A549 (cell line): ENCODE measurements around the gene ABHD12. TPM values are rescaled to one million over a fixed set of nuclear protein-coding genes. Genes with fewer than 3 reads are reported as not detected.

Experiments used
- ATAC-seq, 2 experiments: fragments of 200-7000 bp in 1 of 2; fragments of >200 bp in 1 of 2; cut with Nextera tagmentation in 1 of 2; cut with Tn5 transposase in 1 of 2; 3 replicates each; pipeline versions ENCODE4 v1.8.0 to v1.9.1; 2018 to 2020; ENCODE audit warnings: mild to moderate bottlenecking in 1 of 2, moderate library complexity in 1 of 2
- CTCF ChIA-PET: fragments of 300-600 bp; sonication (Branson Sonifier 250); formaldehyde crosslinking; extraction: SDS; loops from one replicate; lab custom pipeline; 2021; ENCODE audit warnings: antibody characterized with exemption, inconsistent platforms; lab: Yijun Ruan, JAX
- POLR2A ChIA-PET: fragments of 350-600 bp; formaldehyde crosslinking; extraction: SDS; loops from one replicate; lab custom pipeline; 2021; ENCODE audit warnings: antibody characterized with exemption, inconsistent platforms; lab: Yijun Ruan, JAX
- DNase-seq, 2 experiments: peaks; one replicate each; pipeline versions ENCODE4 v3.0.0 to v3.0.0-alpha.2; 2011 to 2016; ENCODE audit warnings: low read depth in 1 of 2, low spot score in 1 of 2
- FAIRE-seq: peaks from 2 replicates; lab custom pipeline; 2011; peaks lifted over from hg19 to GRCh38; lab: Jason Lieb, UNC
- H3K27ac ChIP-seq, 2 experiments: fragments of >200 bp; sonication (Bioruptor Twin); formaldehyde crosslinking; 3 replicates each; pipeline ENCODE4 v1.5.1; 2016 to 2017
- H3K4me1 ChIP-seq: fragments of >200 bp; sonication (Bioruptor Twin); formaldehyde crosslinking; 3 replicates; pipeline ENCODE4 v1.6.1; 2016
- H3K4me2 ChIP-seq: fragments of >200 bp; sonication (Bioruptor Twin); formaldehyde crosslinking; 3 replicates; pipeline ENCODE4 v1.6.1; 2016
- H3K4me3 ChIP-seq: fragments of >200 bp; sonication (Bioruptor Twin); formaldehyde crosslinking; 3 replicates; pipeline ENCODE4 v1.5.1; 2016
- H3K9me3 ChIP-seq: fragments of >200 bp; sonication (Bioruptor Twin); formaldehyde crosslinking; 3 replicates; pipeline ENCODE4 v1.6.1; 2016
- EP300 ChIP-seq, 2 experiments: fragments of >200 bp; sonication (Bioruptor Twin); formaldehyde crosslinking; IDR thresholded peaks; 2 replicates in 1 of 2; 3 replicates in 1 of 2; pipeline ENCODE4 v1.6.1; 2016 to 2017
- ESRRA ChIP-seq: fragments of 150-350 bp; IDR thresholded peaks from 2 replicates; pipeline ENCODE4 v1.6.1; 2014; ENCODE audit warnings: mild to moderate bottlenecking, low read length, borderline replicate concordance
- FOXS1 ChIP-seq: fragments of 250-450 bp; sonication (Bioruptor Pico); IDR thresholded peaks from 2 replicates; pipeline ENCODE4 v1.5.0; 2020; ENCODE audit warnings: mild to moderate bottlenecking, moderate library complexity
- HOXB5 ChIP-seq: fragments of 250-450 bp; sonication (Bioruptor Pico); IDR thresholded peaks from 2 replicates; pipeline ENCODE4 v1.5.0; 2020; ENCODE audit warnings: mild to moderate bottlenecking, moderate library complexity
- JUN ChIP-seq, 2 experiments: fragments of >200 bp; sonication (Bioruptor Twin); formaldehyde crosslinking; IDR thresholded peaks; 2 replicates in 1 of 2; 3 replicates in 1 of 2; pipeline ENCODE4 v1.6.1; 2016 to 2017
- KDM5A ChIP-seq: fragments of 200-600 bp; sonication (generic); IDR thresholded peaks from 2 replicates; pipeline ENCODE4 v1.6.1; 2016; ENCODE audit warnings: antibody characterized with exemption, mild to moderate bottlenecking
- MAFK ChIP-seq: fragments of 450-650 bp; IDR thresholded peaks from 2 replicates; pipeline ENCODE4 v1.6.1; 2014; ENCODE audit not compliant: partially characterized antibody
- MYC ChIP-seq: IDR thresholded peaks from 2 replicates; pipeline ENCODE4 v1.6.1; 2012; ENCODE audit warnings: mild to moderate bottlenecking, inconsistent platforms, low read length, improper control_type of control experiment, borderline replicate concordance
- RARB ChIP-seq: fragments of 250-450 bp; sonication (Bioruptor Pico); IDR thresholded peaks from 2 replicates; pipeline ENCODE4 v1.8.0; 2021; ENCODE audit warnings: mild to moderate bottlenecking, moderate library complexity
- RCOR1 ChIP-seq: fragments of 150-350 bp; IDR thresholded peaks from 2 replicates; pipeline ENCODE4 v1.6.1; 2014; ENCODE audit warnings: antibody characterized with exemption, low read length, low read depth
- RFX5 ChIP-seq: fragments of 450-650 bp; IDR thresholded peaks from 2 replicates; pipeline ENCODE4 v1.7.1; 2014; ENCODE audit warnings: antibody characterized with exemption, mild to moderate bottlenecking, moderate library complexity
- RNF2 ChIP-seq: fragments of 200-600 bp; sonication (generic); IDR thresholded peaks from 2 replicates; pipeline ENCODE4 v1.6.1; 2016; ENCODE audit warnings: low read depth, mild to moderate bottlenecking, antibody characterized with exemption, moderate library complexity, borderline replicate concordance
- ZFP36 ChIP-seq: fragments of 450-650 bp; IDR thresholded peaks from 2 replicates; pipeline ENCODE4 v1.6.1; 2014; ENCODE audit warnings: borderline replicate concordance; ENCODE audit not compliant: partially characterized antibody
- ZNF302 ChIP-seq: fragments of 250-450 bp; sonication (Bioruptor Pico); IDR thresholded peaks from 2 replicates; pipeline ENCODE4 v1.9.0; 2021; ENCODE audit warnings: inconsistent platforms, mild to moderate bottlenecking, moderate library complexity
- ZSCAN20 ChIP-seq: fragments of 250-450 bp; sonication (Bioruptor Pico); IDR thresholded peaks from 2 replicates; pipeline ENCODE4 v1.8.0; 2022; ENCODE audit warnings: mild to moderate bottlenecking, moderate library complexity
- WGBS: methylation state at CpG from one replicate; pipeline ENCODE4 v1.1.6; 2017; ENCODE audit errors: missing lambda C conversion rate; 5-methylcytosine and 5-hydroxymethylcytosine counted together
- polyA plus RNA-seq, 4 experiments: library from polyadenylated mRNA; depleted of rRNA in 3 of 4; stranded (reverse); fragments of >200 nt; fragmentation: RNase III in 1 of 4; extraction: RNeasy Plus Mini Kit Qiagen cat#74134 plus additional on column Dnase treatment in 1 of 4; gene quantifications; 2 replicates in 3 of 4; 3 replicates in 1 of 4; pipeline ENCODE4 v1.2.3, GENCODE V29; 2011 to 2017
- TF ChIP-seq, protein P1 (sequence below): fragments of 250-450 bp; sonication (Bioruptor Pico); IDR thresholded peaks from 2 replicates; pipeline ENCODE4 v1.5.0; 2020; ENCODE audit warnings: low read depth, mild to moderate bottlenecking, moderate library complexity
- TF ChIP-seq, protein P2 (sequence below): fragments of >200 bp; sonication (Bioruptor Twin); formaldehyde crosslinking; IDR thresholded peaks from 2 replicates; pipeline ENCODE4 v1.6.1; 2016
- TF ChIP-seq, protein P3 (sequence below): fragments of >200 bp; sonication (Bioruptor Twin); formaldehyde crosslinking; IDR thresholded peaks from 3 replicates; pipeline ENCODE4 v1.6.1; 2016
- TF ChIP-seq, protein P4 (sequence below): fragments of 450-650 bp; IDR thresholded peaks from 2 replicates; pipeline ENCODE4 v1.6.1; 2014; ENCODE audit warnings: antibody characterized with exemption
- TF ChIP-seq, protein P5 (sequence below): fragments of >200 bp; sonication (Bioruptor Twin); formaldehyde crosslinking; IDR thresholded peaks from 3 replicates; pipeline ENCODE4 v1.5.1; 2016

Gene ABHD12
- polyA plus RNA-seq, 2 of the 4 experiments (the other 2 are of a cell fraction) = 54.3 to 101 TPM

DNA sequence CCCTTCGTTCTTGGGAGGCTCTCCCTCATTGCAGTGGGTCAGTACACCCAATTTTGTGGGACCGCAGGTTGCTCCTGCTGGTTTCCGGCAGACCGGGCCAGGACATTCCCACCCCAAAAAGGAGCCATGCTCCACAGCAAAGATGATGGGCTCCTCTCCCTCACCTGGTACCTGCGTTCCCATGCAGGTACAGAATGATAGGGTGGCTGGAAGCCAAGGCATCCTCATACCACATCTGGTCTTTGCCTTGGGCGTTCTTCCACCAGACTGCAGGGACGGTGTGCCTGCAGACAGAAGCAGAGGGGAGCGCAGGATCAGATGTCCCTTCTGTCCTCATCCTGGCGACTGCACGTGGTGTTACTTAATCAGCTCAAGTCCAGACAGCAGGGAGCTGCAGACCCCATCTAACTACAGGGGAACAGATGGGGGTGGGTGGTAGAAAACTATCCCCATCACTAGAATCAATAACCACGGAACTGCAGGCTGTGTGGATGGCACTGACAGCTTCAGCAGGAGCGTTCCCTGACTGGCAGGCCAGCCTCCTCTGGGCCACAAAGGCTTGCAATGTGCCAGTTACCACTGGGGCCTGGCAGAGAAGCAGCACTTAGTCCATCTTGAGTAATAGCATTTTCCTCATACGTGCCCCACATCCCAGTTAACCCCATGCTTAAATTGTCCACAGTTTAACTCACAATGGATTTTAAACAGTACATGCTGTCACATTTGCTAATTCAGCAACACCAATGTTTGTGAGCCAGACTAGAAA, 70.4 kb downstream of the ABHD12 start:
- no peak overlapping the region for H3K4me3 ChIP-seq
- CTCF ChIA-PET = interaction anchor here (0.9 to 6.4 kb wide), 6 partner anchors 19 to 326 kb away, joined by 3 to 35 read pairs (median 9); no protein-coding TSS in a partner anchor
- H3K4me2 ChIP-seq = no peak overlapping the region
- peaks cover 12% of the 10 kb centered on the region for H3K4me1 ChIP-seq
- no peaks in the 10 kb centered on the region for H3K9me3 ChIP-seq
- DNase-seq (no peak), FAIRE-seq (no peak)
- 82% methylated on average over 13 of the region's 13 CpGs for WGBS
- TF ChIP-seq RFX5 (no peak), RCOR1 (no peak), EP300 (IDR thresholded peaks at IDR 0.05) (no peak)
- TF ChIP-seq, all 56 proteins: peak for 0
- no peak for ATAC-seq
- POLR2A ChIA-PET = no interaction called here
- H3K27ac ChIP-seq = no peak overlapping the region

DNA sequence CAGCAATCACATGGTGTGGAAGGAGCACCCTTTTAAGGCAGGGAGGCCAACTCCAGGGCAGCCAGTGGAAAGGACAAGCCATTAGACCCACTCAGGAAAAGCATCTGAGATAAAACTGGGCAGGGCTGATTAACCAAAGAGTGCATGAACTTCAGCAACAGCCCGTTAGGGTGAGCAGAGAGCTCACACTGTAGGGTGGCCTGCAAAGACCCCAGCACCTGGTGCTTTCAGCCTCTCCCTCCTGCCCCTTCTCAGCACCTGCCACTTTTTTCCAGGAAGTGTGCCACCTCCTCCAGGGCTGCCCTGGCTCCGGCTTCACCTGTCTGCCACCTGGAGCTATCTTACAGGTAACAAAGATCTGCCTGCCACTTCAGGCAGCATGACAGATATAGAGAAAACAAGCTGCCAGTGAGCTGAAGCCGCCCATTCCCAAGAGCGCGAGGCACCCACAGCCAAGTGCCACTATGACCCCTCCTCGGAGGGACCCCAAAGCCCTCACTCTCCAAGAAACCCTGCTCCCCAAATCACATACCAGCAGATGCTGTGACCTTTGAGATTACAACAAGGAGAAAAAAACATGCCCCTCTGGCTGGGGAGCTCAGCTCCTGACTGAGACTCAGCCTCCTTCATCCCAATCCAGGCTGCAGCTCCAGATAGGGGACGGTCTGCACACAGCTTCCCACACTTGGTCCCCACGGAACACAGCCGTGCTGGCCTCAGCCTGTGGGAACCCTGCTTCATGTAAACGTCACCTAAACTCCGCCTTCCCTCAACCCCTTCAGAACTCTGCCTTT, 71.2 kb downstream of the ABHD12 start:
- FAIRE-seq = no peak
- DNase-seq = no peak
- WGBS = 89% methylated on average over 11 of the region's 11 CpGs
- CTCF ChIA-PET = interaction anchor here (0.6 to 6.4 kb wide), 5 partner anchors 19 to 325 kb away, joined by 3 to 35 read pairs (median 8); no protein-coding TSS in a partner anchor
- no peak for ATAC-seq
- Histone ChIP-seq H3K4me1 (peaks cover 20% of the 10 kb centered on the region), H3K4me2 (no peak overlapping the region), H3K4me3 (no peak overlapping the region), H3K27ac (no peak overlapping the region), H3K9me3 (no peaks in the 10 kb centered on the region)
- TF ChIP-seq ZSCAN20 (CRISPR knock-in tag) = no peak
- TF ChIP-seq ESRRA = no peak
- TF ChIP-seq, protein P1, sequence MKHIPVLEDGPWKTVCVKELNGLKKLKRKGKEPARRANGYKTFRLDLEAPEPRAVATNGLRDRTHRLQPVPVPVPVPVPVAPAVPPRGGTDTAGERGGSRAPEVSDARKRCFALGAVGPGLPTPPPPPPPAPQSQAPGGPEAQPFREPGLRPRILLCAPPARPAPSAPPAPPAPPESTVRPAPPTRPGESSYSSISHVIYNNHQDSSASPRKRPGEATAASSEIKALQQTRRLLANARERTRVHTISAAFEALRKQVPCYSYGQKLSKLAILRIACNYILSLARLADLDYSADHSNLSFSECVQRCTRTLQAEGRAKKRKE (CRISPR knock-in tag) = no peak
- no peak for TF ChIP-seq KDM5A
- no peak for TF ChIP-seq ZNF302
- TF ChIP-seq, protein P2, sequence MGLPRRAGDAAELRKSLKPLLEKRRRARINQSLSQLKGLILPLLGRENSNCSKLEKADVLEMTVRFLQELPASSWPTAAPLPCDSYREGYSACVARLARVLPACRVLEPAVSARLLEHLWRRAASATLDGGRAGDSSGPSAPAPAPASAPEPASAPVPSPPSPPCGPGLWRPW = no peak
- TF ChIP-seq ZFP36 = no peak
- TF ChIP-seq, protein P3, sequence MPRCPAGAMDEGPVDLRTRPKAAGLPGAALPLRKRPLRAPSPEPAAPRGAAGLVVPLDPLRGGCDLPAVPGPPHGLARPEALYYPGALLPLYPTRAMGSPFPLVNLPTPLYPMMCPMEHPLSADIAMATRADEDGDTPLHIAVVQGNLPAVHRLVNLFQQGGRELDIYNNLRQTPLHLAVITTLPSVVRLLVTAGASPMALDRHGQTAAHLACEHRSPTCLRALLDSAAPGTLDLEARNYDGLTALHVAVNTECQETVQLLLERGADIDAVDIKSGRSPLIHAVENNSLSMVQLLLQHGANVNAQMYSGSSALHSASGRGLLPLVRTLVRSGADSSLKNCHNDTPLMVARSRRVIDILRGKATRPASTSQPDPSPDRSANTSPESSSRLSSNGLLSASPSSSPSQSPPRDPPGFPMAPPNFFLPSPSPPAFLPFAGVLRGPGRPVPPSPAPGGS = no peak
- no peak for TF ChIP-seq HOXB5 (CRISPR knock-in tag)
- no peak for TF ChIP-seq FOXS1 (CRISPR knock-in tag)
- no peak for TF ChIP-seq MYC
- TF ChIP-seq, protein P4, sequence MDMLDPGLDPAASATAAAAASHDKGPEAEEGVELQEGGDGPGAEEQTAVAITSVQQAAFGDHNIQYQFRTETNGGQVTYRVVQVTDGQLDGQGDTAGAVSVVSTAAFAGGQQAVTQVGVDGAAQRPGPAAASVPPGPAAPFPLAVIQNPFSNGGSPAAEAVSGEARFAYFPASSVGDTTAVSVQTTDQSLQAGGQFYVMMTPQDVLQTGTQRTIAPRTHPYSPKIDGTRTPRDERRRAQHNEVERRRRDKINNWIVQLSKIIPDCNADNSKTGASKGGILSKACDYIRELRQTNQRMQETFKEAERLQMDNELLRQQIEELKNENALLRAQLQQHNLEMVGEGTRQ = no peak
- TF ChIP-seq, protein P5, sequence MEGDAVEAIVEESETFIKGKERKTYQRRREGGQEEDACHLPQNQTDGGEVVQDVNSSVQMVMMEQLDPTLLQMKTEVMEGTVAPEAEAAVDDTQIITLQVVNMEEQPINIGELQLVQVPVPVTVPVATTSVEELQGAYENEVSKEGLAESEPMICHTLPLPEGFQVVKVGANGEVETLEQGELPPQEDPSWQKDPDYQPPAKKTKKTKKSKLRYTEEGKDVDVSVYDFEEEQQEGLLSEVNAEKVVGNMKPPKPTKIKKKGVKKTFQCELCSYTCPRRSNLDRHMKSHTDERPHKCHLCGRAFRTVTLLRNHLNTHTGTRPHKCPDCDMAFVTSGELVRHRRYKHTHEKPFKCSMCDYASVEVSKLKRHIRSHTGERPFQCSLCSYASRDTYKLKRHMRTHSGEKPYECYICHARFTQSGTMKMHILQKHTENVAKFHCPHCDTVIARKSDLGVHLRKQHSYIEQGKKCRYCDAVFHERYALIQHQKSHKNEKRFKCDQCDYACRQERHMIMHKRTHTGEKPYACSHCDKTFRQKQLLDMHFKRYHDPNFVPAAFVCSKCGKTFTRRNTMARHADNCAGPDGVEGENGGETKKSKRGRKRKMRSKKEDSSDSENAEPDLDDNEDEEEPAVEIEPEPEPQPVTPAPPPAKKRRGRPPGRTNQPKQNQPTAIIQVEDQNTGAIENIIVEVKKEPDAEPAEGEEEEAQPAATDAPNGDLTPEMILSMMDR = no peak
- no peak for TF ChIP-seq RNF2
- TF ChIP-seq RARB (CRISPR knock-in tag) = no peak
- no peak for TF ChIP-seq JUN (IDR thresholded peaks at IDR 0.05)
- no peak for TF ChIP-seq MAFK
- TF ChIP-seq, all 56 proteins: peak for 0
- POLR2A ChIA-PET = no interaction called here
